K562 (cell line): Measurements from ENCODE around the gene MRI1. TPM values are rescaled to one million over a fixed set of nuclear protein-coding genes. Genes with fewer than 3 reads are reported as not detected.

Experiments
- ETS1 ChIP-seq: conservative IDR thresholded peaks from 2 replicates; pipeline ENCODE4 v1.6.1; 2011; ENCODE audit warnings: low read depth, mild to moderate bottlenecking, low read length; ENCODE audit not compliant: control insufficient read depth
- EWSR1 ChIP-seq: fragments of 450-650 bp; IDR thresholded peaks from 2 replicates; pipeline ENCODE4 v1.6.1; 2018; ENCODE audit warnings: borderline replicate concordance, mild to moderate bottlenecking, low read depth, moderate library complexity; ENCODE audit not compliant: partially characterized antibody
- HSF4 ChIP-seq: fragments of 250-450 bp; sonication (Bioruptor Pico); IDR thresholded peaks from 2 replicates; pipeline ENCODE4 v2.1.2; 2022; ENCODE audit warnings: mild to moderate bottlenecking, moderate library complexity, borderline replicate concordance
- MCM2 ChIP-seq: fragments of 450-650 bp; IDR thresholded peaks from 2 replicates; pipeline ENCODE4 v1.6.1; 2017; ENCODE audit warnings: low read depth, mild to moderate bottlenecking
- MYC ChIP-seq, 2 experiments: fragments of 250-450 bp in 1 of 2; sonication (Bioruptor Pico) in 1 of 2; IDR thresholded peaks; 2 replicates each; pipeline versions ENCODE4 v1.5.1 to v1.6.1; 2012 to 2021; ENCODE audit warnings: low read depth in 2 of 2, borderline replicate concordance in 1 of 2, improper control_type of control experiment in 1 of 2, low read length in 1 of 2, mild to moderate bottlenecking in 1 of 2, moderate library complexity in 1 of 2
- RBBP5 ChIP-seq: fragments of 200-600 bp; sonication (generic); IDR thresholded peaks from 2 replicates; pipeline ENCODE4 v1.6.1; 2012; ENCODE audit warnings: borderline replicate concordance, mild to moderate bottlenecking, low read length, control low read depth, inconsistent platforms; ENCODE audit not compliant: insufficient read depth, poor library complexity, severe bottlenecking
- RCOR1 ChIP-seq, 2 experiments: IDR thresholded peaks; 2 replicates each; pipeline ENCODE4 v1.6.1; 2012; ENCODE audit warnings: low read depth in 2 of 2, low read length in 2 of 2, borderline replicate concordance in 1 of 2, improper control_type of control experiment in 1 of 2
- SMAD1 ChIP-seq: fragments of 150-350 bp; IDR thresholded peaks from 2 replicates; pipeline ENCODE4 v1.6.1; 2014; ENCODE audit warnings: low read length, low read depth; ENCODE audit not compliant: partially characterized antibody
- STAG1 ChIP-seq: sonication (generic); formaldehyde crosslinking; IDR thresholded peaks from 2 replicates; pipeline ENCODE4 v1.5.0; 2020; ENCODE audit warnings: missing genetic modification reagents, borderline replicate concordance
- ZNF384 ChIP-seq: IDR thresholded peaks from 2 replicates; pipeline ENCODE4 v1.6.1; 2012; ENCODE audit warnings: low read depth, low read length, improper control_type of control experiment
- polyA plus RNA-seq, 8 experiments: library from polyadenylated mRNA; depleted of rRNA in 4 of 8; stranded (reverse) in 5 of 8; unstranded in 3 of 8; fragments of >200 nt; fragmentation: Nextera tagmentation in 2 of 8; fragmentation: Illumina TruSeq in 1 of 8; extraction: Ambion mirVana in 2 of 8; extraction: Trizol in 1 of 8; gene quantifications; 2 replicates each; pipeline versions ENCODE4 v1.2.1 to v1.2.3, GENCODE V29; 2011 to 2014; ENCODE audit warnings: inconsistent platforms in 1 of 8, missing spikeins in 1 of 8
- total RNA-seq, 7 experiments: library from RNA; depleted of rRNA in 6 of 7; stranded (reverse); fragments of >200 nt in 6 of 7; fragmentation: Illumina TruSeq in 2 of 7; extraction: Trizol in 2 of 7; gene quantifications; 2 replicates each; pipeline versions ENCODE4 v1.2.1 to v1.2.3, GENCODE V29; 2011 to 2021; ENCODE audit warnings: low replicate concordance in 1 of 7
- TF ChIP-seq, protein P1 (sequence below), 2 experiments: fragments of 150-350 bp in 1 of 2; IDR thresholded peaks; 2 replicates each; pipeline ENCODE4 v1.6.1; 2012 to 2016; ENCODE audit warnings: low read depth in 2 of 2, low read length in 2 of 2, mild to moderate bottlenecking in 1 of 2, moderate library complexity in 1 of 2
- TF ChIP-seq, protein P2 (sequence below): fragments of 200-800 bp; sonication (Bioruptor generic); IDR thresholded peaks from 2 replicates; pipeline ENCODE4 v1.6.1; 2017; ENCODE audit warnings: missing genetic modification characterization, missing compliant biosample characterization
- TF ChIP-seq, protein P3 (sequence below): fragments of 200-400 bp; formaldehyde crosslinking; IDR thresholded peaks from 2 replicates; pipeline ENCODE4 v1.6.1; 2017; ENCODE audit warnings: mild to moderate bottlenecking, low read depth, low read length, moderate library complexity
- TF ChIP-seq, protein P4 (sequence below): sonication (generic); formaldehyde crosslinking; IDR thresholded peaks from 2 replicates; pipeline ENCODE4 v1.8.0; 2022; ENCODE audit warnings: missing genetic modification reagents, mild to moderate bottlenecking, moderate library complexity, borderline replicate concordance

Gene MRI1
- total and polyA plus RNA-seq, 9 of the 15 experiments (the other 6 are each of a cell fraction or from before 2014, with no cell fraction given) = 5.5 to 57.4 (median 28.2) TPM

- TF ChIP-seq, protein P1, sequence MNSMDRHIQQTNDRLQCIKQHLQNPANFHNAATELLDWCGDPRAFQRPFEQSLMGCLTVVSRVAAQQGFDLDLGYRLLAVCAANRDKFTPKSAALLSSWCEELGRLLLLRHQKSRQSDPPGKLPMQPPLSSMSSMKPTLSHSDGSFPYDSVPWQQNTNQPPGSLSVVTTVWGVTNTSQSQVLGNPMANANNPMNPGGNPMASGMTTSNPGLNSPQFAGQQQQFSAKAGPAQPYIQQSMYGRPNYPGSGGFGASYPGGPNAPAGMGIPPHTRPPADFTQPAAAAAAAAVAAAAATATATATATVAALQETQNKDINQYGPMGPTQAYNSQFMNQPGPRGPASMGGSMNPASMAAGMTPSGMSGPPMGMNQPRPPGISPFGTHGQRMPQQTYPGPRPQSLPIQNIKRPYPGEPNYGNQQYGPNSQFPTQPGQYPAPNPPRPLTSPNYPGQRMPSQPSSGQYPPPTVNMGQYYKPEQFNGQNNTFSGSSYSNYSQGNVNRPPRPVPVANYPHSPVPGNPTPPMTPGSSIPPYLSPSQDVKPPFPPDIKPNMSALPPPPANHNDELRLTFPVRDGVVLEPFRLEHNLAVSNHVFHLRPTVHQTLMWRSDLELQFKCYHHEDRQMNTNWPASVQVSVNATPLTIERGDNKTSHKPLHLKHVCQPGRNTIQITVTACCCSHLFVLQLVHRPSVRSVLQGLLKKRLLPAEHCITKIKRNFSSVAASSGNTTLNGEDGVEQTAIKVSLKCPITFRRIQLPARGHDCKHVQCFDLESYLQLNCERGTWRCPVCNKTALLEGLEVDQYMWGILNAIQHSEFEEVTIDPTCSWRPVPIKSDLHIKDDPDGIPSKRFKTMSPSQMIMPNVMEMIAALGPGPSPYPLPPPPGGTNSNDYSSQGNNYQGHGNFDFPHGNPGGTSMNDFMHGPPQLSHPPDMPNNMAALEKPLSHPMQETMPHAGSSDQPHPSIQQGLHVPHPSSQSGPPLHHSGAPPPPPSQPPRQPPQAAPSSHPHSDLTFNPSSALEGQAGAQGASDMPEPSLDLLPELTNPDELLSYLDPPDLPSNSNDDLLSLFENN (IDR thresholded peaks at IDR 0.05; ENCODE audit: low read depth in 2 of 2, low read length in 2 of 2) = peak in 1 of 2 experiments; percentile 52; a peak in 1 of 4 replicates
- TF ChIP-seq MYC (IDR thresholded peaks at IDR 0.05; ENCODE audit: low read depth, low read length) (peak; percentile 81), MYC (CRISPR knock-in tag; IDR thresholded peaks at IDR 0.05; ENCODE audit: borderline replicate concordance, low read depth) (no peak; the same call in 1 of the 2 replicates), ETS1 (peak; percentile 91), MCM2 (no peak), RCOR1 (IDR thresholded peaks at IDR 0.05; ENCODE audit: borderline replicate concordance in 1 of 2, low read depth in 2 of 2, low read length in 2 of 2) (peak; percentile 18 to 36; a peak in 2 of 4 replicates), EWSR1 (no peak), SMAD1 (peak; percentile 80), RBBP5 (peak; percentile 84), ZNF384 (peak; percentile 10; the same call in 1 of the 2 replicates), HSF4 (CRISPR knock-in tag) (no peak), STAG1 (no peak)
- TF ChIP-seq, protein P2, sequence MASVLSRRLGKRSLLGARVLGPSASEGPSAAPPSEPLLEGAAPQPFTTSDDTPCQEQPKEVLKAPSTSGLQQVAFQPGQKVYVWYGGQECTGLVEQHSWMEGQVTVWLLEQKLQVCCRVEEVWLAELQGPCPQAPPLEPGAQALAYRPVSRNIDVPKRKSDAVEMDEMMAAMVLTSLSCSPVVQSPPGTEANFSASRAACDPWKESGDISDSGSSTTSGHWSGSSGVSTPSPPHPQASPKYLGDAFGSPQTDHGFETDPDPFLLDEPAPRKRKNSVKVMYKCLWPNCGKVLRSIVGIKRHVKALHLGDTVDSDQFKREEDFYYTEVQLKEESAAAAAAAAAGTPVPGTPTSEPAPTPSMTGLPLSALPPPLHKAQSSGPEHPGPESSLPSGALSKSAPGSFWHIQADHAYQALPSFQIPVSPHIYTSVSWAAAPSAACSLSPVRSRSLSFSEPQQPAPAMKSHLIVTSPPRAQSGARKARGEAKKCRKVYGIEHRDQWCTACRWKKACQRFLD = peak; percentile 71; the same call in 1 of the 2 replicates
- TF ChIP-seq, protein P3, sequence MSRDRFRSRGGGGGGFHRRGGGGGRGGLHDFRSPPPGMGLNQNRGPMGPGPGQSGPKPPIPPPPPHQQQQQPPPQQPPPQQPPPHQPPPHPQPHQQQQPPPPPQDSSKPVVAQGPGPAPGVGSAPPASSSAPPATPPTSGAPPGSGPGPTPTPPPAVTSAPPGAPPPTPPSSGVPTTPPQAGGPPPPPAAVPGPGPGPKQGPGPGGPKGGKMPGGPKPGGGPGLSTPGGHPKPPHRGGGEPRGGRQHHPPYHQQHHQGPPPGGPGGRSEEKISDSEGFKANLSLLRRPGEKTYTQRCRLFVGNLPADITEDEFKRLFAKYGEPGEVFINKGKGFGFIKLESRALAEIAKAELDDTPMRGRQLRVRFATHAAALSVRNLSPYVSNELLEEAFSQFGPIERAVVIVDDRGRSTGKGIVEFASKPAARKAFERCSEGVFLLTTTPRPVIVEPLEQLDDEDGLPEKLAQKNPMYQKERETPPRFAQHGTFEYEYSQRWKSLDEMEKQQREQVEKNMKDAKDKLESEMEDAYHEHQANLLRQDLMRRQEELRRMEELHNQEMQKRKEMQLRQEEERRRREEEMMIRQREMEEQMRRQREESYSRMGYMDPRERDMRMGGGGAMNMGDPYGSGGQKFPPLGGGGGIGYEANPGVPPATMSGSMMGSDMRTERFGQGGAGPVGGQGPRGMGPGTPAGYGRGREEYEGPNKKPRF = no peak
- TF ChIP-seq, protein P4, sequence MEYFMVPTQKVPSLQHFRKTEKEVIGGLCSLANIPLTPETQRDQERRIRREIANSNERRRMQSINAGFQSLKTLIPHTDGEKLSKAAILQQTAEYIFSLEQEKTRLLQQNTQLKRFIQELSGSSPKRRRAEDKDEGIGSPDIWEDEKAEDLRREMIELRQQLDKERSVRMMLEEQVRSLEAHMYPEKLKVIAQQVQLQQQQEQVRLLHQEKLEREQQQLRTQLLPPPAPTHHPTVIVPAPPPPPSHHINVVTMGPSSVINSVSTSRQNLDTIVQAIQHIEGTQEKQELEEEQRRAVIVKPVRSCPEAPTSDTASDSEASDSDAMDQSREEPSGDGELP = peak; percentile 84
Measured at GRCh38 chr19:13774217-13775191, 10.2 kb downstream of the MRI1 start, which contains the start of gene C19orf53 (continued).
